K562 (cell line): ENCODE measurements around the gene LRRTM1. TPM values are rescaled to one million over a fixed set of nuclear protein-coding genes. Genes with fewer than 3 reads are reported as not detected.

Experiments
- ATAC-seq: fragments of 200-7000 bp; cut with Tn5 transposase; 3 replicates; pipeline ENCODE4 v1.9.1; 2020; ENCODE audit warnings: moderate library complexity
- BruUV-seq: library from RNA; stranded (reverse); fragments of 400-500 nt; replicated peaks from 2 replicates; lab custom pipeline; 2021; lab: Mats Ljungman, UMichigan
- CTCF ChIA-PET: fragments of 300-600 bp; formaldehyde crosslinking; extraction: SDS; loops from one replicate; lab custom pipeline; 2021; ENCODE audit warnings: low intra/inter-chr PET ratio; lab: Yijun Ruan, JAX
- POLR2A ChIA-PET: fragments of 300-600, 350-650 bp; sonication (Branson Sonifier 250); formaldehyde crosslinking; extraction: SDS; loops from one replicate; lab custom pipeline; 2021; ENCODE audit warnings: antibody characterized with exemption, inconsistent platforms; lab: Yijun Ruan, JAX
- DNase-seq, 4 experiments: peaks; one replicate each; pipeline versions ENCODE4 v3.0.0 to v3.0.0-alpha.2; 2011 to 2018; ENCODE audit warnings: low spot score in 3 of 4, mixed read lengths in 3 of 4; ENCODE audit errors: extremely low read depth in 1 of 4
- FAIRE-seq: peaks from 2 replicates; lab custom pipeline; 2011; peaks lifted over from hg19 to GRCh38; lab: Jason Lieb, UNC
- H2AFZ ChIP-seq: 2 replicates; pipeline ENCODE4 v1.6.0; 2011; ENCODE audit warnings: low read depth, low read length, control low read depth, inconsistent platforms
- H3K27ac ChIP-seq: fragments of 200-600 bp; 3 replicates; pipeline ENCODE4 v1.8.0; 2011; ENCODE audit warnings: low read depth, mild to moderate bottlenecking, control low read depth, inconsistent platforms, low read length, moderate library complexity, mixed read lengths; ENCODE audit errors: extremely low read depth
- H3K27me3 ChIP-seq, 2 experiments: fragments of 300-600 bp in 1 of 2; 2 replicates in 1 of 2; 3 replicates in 1 of 2; pipeline versions ENCODE4 v1.6.0 to v1.8.0; 2011; ENCODE audit warnings: inconsistent platforms in 2 of 2, low read length in 2 of 2, mild to moderate bottlenecking in 1 of 2, mixed read lengths in 1 of 2, moderate library complexity in 1 of 2; ENCODE audit not compliant: control insufficient read depth in 2 of 2, insufficient read depth in 2 of 2
- H3K36me3 ChIP-seq: fragments of 300-600 bp; 3 replicates; pipeline ENCODE4 v1.8.0; 2011; ENCODE audit warnings: mild to moderate bottlenecking, low read length, inconsistent platforms; ENCODE audit not compliant: control insufficient read depth, insufficient read depth
- H3K4me1 ChIP-seq, 2 experiments: fragments of 200-600 bp in 1 of 2; replicated peaks in 1 of 2; 2 replicates in 1 of 2; 3 replicates in 1 of 2; pipeline versions ENCODE4 v1.5.1 to v1.8.0; 2011; ENCODE audit warnings: inconsistent platforms in 2 of 2, low read length in 2 of 2, mild to moderate bottlenecking in 1 of 2, mixed read lengths in 1 of 2, moderate library complexity in 1 of 2; ENCODE audit not compliant: control insufficient read depth in 2 of 2, insufficient read depth in 2 of 2
- H3K4me2 ChIP-seq: 2 replicates; pipeline ENCODE4 v1.6.1; 2011; ENCODE audit warnings: low read length, control low read depth, inconsistent platforms, mixed read lengths; ENCODE audit not compliant: insufficient read depth
- H3K4me3 ChIP-seq: fragments of 200-600 bp; sonication (generic), shearing (Covaris generic); 2 replicates; pipeline ENCODE4 v1.5.1; 2016; ENCODE audit warnings: control low read depth, inconsistent platforms
- H3K79me2 ChIP-seq: fragments of 200-600 bp; 3 replicates; pipeline ENCODE4 v1.8.0; 2011; ENCODE audit warnings: low read length, inconsistent platforms; ENCODE audit not compliant: control insufficient read depth, insufficient read depth
- H3K9ac ChIP-seq, 2 experiments: 2 replicates each; pipeline versions ENCODE4 v1.6.0 to v1.6.1; 2011; ENCODE audit warnings: low read depth in 2 of 2, low read length in 2 of 2, control low read depth in 1 of 2, inconsistent platforms in 1 of 2, mild to moderate bottlenecking in 1 of 2, mixed read lengths in 1 of 2; ENCODE audit not compliant: insufficient read depth in 1 of 2
- H3K9me1 ChIP-seq: one replicate; pipeline ENCODE4 v1.6.0; 2011; ENCODE audit warnings: inconsistent platforms, mild to moderate bottlenecking, low read length, moderate library complexity; ENCODE audit not compliant: control insufficient read depth, insufficient read depth
- H3K9me3 ChIP-seq: replicated peaks from 2 replicates; pipeline ENCODE4 v1.5.1; 2011; ENCODE audit warnings: low read depth, low read length, inconsistent platforms; ENCODE audit not compliant: control insufficient read depth, insufficient read depth
- H4K20me1 ChIP-seq: replicated peaks from 2 replicates; pipeline ENCODE4 v1.6.1; 2011; ENCODE audit warnings: low read length, inconsistent platforms, mixed read lengths; ENCODE audit not compliant: control insufficient read depth, insufficient read depth
- BACH1 ChIP-seq: fragments of 200-800 bp; sonication (Bioruptor generic); IDR thresholded peaks from 2 replicates; pipeline ENCODE4 v1.6.1; 2016; ENCODE audit warnings: missing genetic modification characterization, missing compliant biosample characterization
- CTCF ChIP-seq, 3 experiments: IDR thresholded peaks in 2 of 3; conservative IDR thresholded peaks in 1 of 3; 2 replicates each; pipeline ENCODE4 v1.5.1; 2011 to 2012; ENCODE audit warnings: low read length in 3 of 3, mild to moderate bottlenecking in 3 of 3, control low read depth in 2 of 3, improper control_type of control experiment in 1 of 3, inconsistent platforms in 1 of 3, low read depth in 1 of 3, mixed read lengths in 1 of 3, moderate library complexity in 1 of 3; ENCODE audit not compliant: insufficient read depth in 2 of 3
- RAD21 ChIP-seq, 2 experiments: fragments of 250-450 bp in 1 of 2; fragments of 450-650 bp in 1 of 2; sonication (Bioruptor Pico) in 1 of 2; formaldehyde crosslinking in 1 of 2; IDR thresholded peaks in 1 of 2; conservative IDR thresholded peaks in 1 of 2; 2 replicates each; pipeline versions ENCODE4 v1.4.0 to v1.8.0; 2020 to 2022; ENCODE audit warnings: mild to moderate bottlenecking in 2 of 2, moderate library complexity in 1 of 2
- SMC3 ChIP-seq: conservative IDR thresholded peaks from 2 replicates; pipeline ENCODE4 v1.6.1; 2011; ENCODE audit warnings: low read depth, low read length, improper control_type of control experiment; ENCODE audit not compliant: insufficient read depth
- TAF7 ChIP-seq: fragments of 450-650 bp; IDR thresholded peaks from 2 replicates; pipeline ENCODE4 v1.6.1; 2016; ENCODE audit warnings: missing genetic modification characterization, missing compliant biosample characterization
- WGBS: fragments of 100-300 bp; shearing (Covaris generic); methylation state at CpG from one replicate; pipeline ENCODE4 v1.1.6; 2016; ENCODE audit warnings: low coverage, mixed read lengths; ENCODE audit not compliant: insufficient coverage; ENCODE audit errors: missing lambda C conversion rate; 5-methylcytosine and 5-hydroxymethylcytosine counted together
- in situ Hi-C: fragments of 300-500 bp; cut with MboI; formaldehyde crosslinking; loops from 4 replicates; pipeline ENCODE4 v1.15.0; 2018; ENCODE audit warnings: inconsistent platforms, mixed read lengths
- intact Hi-C: fragments of 100-400 bp; cut with micrococcal nuclease; formaldehyde crosslinking; loops from 2 replicates; pipeline ENCODE4 v1.14.2; 2022
- polyA plus RNA-seq, 8 experiments: library from polyadenylated mRNA; depleted of rRNA in 4 of 8; stranded (reverse) in 5 of 8; unstranded in 3 of 8; fragments of >200 nt; fragmentation: Nextera tagmentation in 2 of 8; fragmentation: Illumina TruSeq in 1 of 8; extraction: Ambion mirVana in 2 of 8; extraction: Trizol in 1 of 8; gene quantifications; 2 replicates each; pipeline versions ENCODE4 v1.2.1 to v1.2.3, GENCODE V29; 2011 to 2014; ENCODE audit warnings: inconsistent platforms in 1 of 8, missing spikeins in 1 of 8
- total RNA-seq, 7 experiments: library from RNA; depleted of rRNA in 6 of 7; stranded (reverse); fragments of >200 nt in 6 of 7; fragmentation: Illumina TruSeq in 2 of 7; extraction: Trizol in 2 of 7; gene quantifications; 2 replicates each; pipeline versions ENCODE4 v1.2.1 to v1.2.3, GENCODE V29; 2011 to 2021; ENCODE audit warnings: low replicate concordance in 1 of 7

The LRRTM1 gene
- total and polyA plus RNA-seq, 9 of the 15 experiments (the other 6 are each of a cell fraction or from before 2014, with no cell fraction given): 0.07 to 0.33 (median 0.11) TPM; not detected in 6

- in situ Hi-C loops: no loop called here
- ATAC-seq: peak; percentile 83
- peak; percentile 59 for FAIRE-seq
- TF ChIP-seq CTCF (IDR thresholded peaks at IDR 0.05 in 2 of 3, conservative IDR thresholded peaks at IDR 0.05 in 1 of 3; ENCODE audit: insufficient read depth in 2 of 3, low read depth in 1 of 3, low read length in 3 of 3): peak; percentile 43 to 59 (median 51); a peak in 5 of 6 replicates
- TF ChIP-seq TAF7 (tag): no peak
- 0 out of 2 replicates have a peak, but pooled peaks have one; percentile 15 for TF ChIP-seq SMC3
- TF ChIP-seq RAD21 (CRISPR knock-in tag; conservative IDR thresholded peaks at IDR 0.05 in 1 of 2, IDR thresholded peaks at IDR 0.05 in 1 of 2): peak in 1 of 2 experiments; percentile 38; a peak in 3 of 4 replicates
- TF ChIP-seq BACH1 (tag): no peak
- no TSS peak for BruUV-seq
- Histone ChIP-seq H3K79me2 (no peaks in the 10 kb centered on the region), H3K4me3 (no peak overlapping the region), H4K20me1 (no peaks in the 10 kb centered on the region), H3K27ac (no peak overlapping the region), H3K36me3 (no peaks in the 10 kb centered on the region), H3K9me3 (no peaks in the 10 kb centered on the region), H3K4me1 (no peaks in the 10 kb centered on the region; a peak in 1 of 5 replicates), H3K4me2 (no peak overlapping the region; the same call in 1 of the 2 replicates), H3K27me3 (no peaks in the 10 kb centered on the region), H3K9me1 (no peaks in the 10 kb centered on the region), H3K9ac (no peak overlapping the region), H2AFZ (peak overlapping the region; percentile 89)
- ChIA-PET CTCF (no interaction called here), POLR2A (no interaction called here)
- WGBS: 9% methylated on average over 9 of the region's 9 CpGs
- DNase-seq: peak; percentile 26 to 59 (median 38)
- intact Hi-C loops: no loop called here
Measured at GRCh38 chr2:80255918-80256781, 48.4 kb downstream of the LRRTM1 start.
